B cell (primary cell): ENCODE results near the gene ABCD1.

ENCODE experiments used
- CTCF ChIP-seq: fragments of 200-600 bp; IDR thresholded peaks from one replicate; pipeline ENCODE4 v1.8.0; 2022; ENCODE audit warnings: antibody characterized with exemption, mild to moderate bottlenecking
- EZH2 ChIP-seq: IDR thresholded peaks from 2 replicates; pipeline ENCODE4 v1.6.1; 2012; ENCODE audit warnings: borderline replicate concordance, low read depth, mild to moderate bottlenecking, moderate library complexity, low read length; ENCODE audit not compliant: insufficient read depth, poor library complexity, severe bottlenecking

GRCh38 chrX:153770601-153771414 lies 46.2 kb downstream of the ABCD1 start:
- no peak for TF ChIP-seq CTCF
- no peak for TF ChIP-seq EZH2
